K562 (cell line): ENCODE results near the gene ERLEC1. TPM values are rescaled to one million over a fixed set of nuclear protein-coding genes. Genes with fewer than 3 reads are reported as not detected.

Experiments
- ATAC-seq: fragments of 200-7000 bp; cut with Tn5 transposase; 3 replicates; pipeline ENCODE4 v1.9.1; 2020; ENCODE audit warnings: moderate library complexity
- BruUV-seq: library from RNA; stranded (reverse); fragments of 400-500 nt; replicated peaks from 2 replicates; lab custom pipeline; 2021; lab: Mats Ljungman, UMichigan
- CTCF ChIA-PET: fragments of 300-600 bp; formaldehyde crosslinking; extraction: SDS; loops from one replicate; lab custom pipeline; 2021; ENCODE audit warnings: low intra/inter-chr PET ratio; lab: Yijun Ruan, JAX
- POLR2A ChIA-PET: fragments of 300-600, 350-650 bp; sonication (Branson Sonifier 250); formaldehyde crosslinking; extraction: SDS; loops from one replicate; lab custom pipeline; 2021; ENCODE audit warnings: antibody characterized with exemption, inconsistent platforms; lab: Yijun Ruan, JAX
- DNase-seq, 4 experiments: peaks; one replicate each; pipeline versions ENCODE4 v3.0.0 to v3.0.0-alpha.2; 2011 to 2018; ENCODE audit warnings: low spot score in 3 of 4, mixed read lengths in 3 of 4; ENCODE audit errors: extremely low read depth in 1 of 4
- FAIRE-seq: peaks from 2 replicates; lab custom pipeline; 2011; peaks lifted over from hg19 to GRCh38; lab: Jason Lieb, UNC
- H2AFZ ChIP-seq: 2 replicates; pipeline ENCODE4 v1.6.0; 2011; ENCODE audit warnings: low read depth, low read length, control low read depth, inconsistent platforms
- H3K27ac ChIP-seq: fragments of 200-600 bp; 3 replicates; pipeline ENCODE4 v1.8.0; 2011; ENCODE audit warnings: low read depth, mild to moderate bottlenecking, control low read depth, inconsistent platforms, low read length, moderate library complexity, mixed read lengths; ENCODE audit errors: extremely low read depth
- H3K27me3 ChIP-seq, 2 experiments: fragments of 300-600 bp in 1 of 2; 2 replicates in 1 of 2; 3 replicates in 1 of 2; pipeline versions ENCODE4 v1.6.0 to v1.8.0; 2011; ENCODE audit warnings: inconsistent platforms in 2 of 2, low read length in 2 of 2, mild to moderate bottlenecking in 1 of 2, mixed read lengths in 1 of 2, moderate library complexity in 1 of 2; ENCODE audit not compliant: control insufficient read depth in 2 of 2, insufficient read depth in 2 of 2
- H3K36me3 ChIP-seq: fragments of 300-600 bp; 3 replicates; pipeline ENCODE4 v1.8.0; 2011; ENCODE audit warnings: mild to moderate bottlenecking, low read length, inconsistent platforms; ENCODE audit not compliant: control insufficient read depth, insufficient read depth
- H3K4me1 ChIP-seq, 2 experiments: fragments of 200-600 bp in 1 of 2; replicated peaks in 1 of 2; 2 replicates in 1 of 2; 3 replicates in 1 of 2; pipeline versions ENCODE4 v1.5.1 to v1.8.0; 2011; ENCODE audit warnings: inconsistent platforms in 2 of 2, low read length in 2 of 2, mild to moderate bottlenecking in 1 of 2, mixed read lengths in 1 of 2, moderate library complexity in 1 of 2; ENCODE audit not compliant: control insufficient read depth in 2 of 2, insufficient read depth in 2 of 2
- H3K4me2 ChIP-seq: 2 replicates; pipeline ENCODE4 v1.6.1; 2011; ENCODE audit warnings: low read length, control low read depth, inconsistent platforms, mixed read lengths; ENCODE audit not compliant: insufficient read depth
- H3K4me3 ChIP-seq: fragments of 200-600 bp; sonication (generic), shearing (Covaris generic); 2 replicates; pipeline ENCODE4 v1.5.1; 2016; ENCODE audit warnings: control low read depth, inconsistent platforms
- H3K79me2 ChIP-seq: fragments of 200-600 bp; 3 replicates; pipeline ENCODE4 v1.8.0; 2011; ENCODE audit warnings: low read length, inconsistent platforms; ENCODE audit not compliant: control insufficient read depth, insufficient read depth
- H3K9ac ChIP-seq, 2 experiments: 2 replicates each; pipeline versions ENCODE4 v1.6.0 to v1.6.1; 2011; ENCODE audit warnings: low read depth in 2 of 2, low read length in 2 of 2, control low read depth in 1 of 2, inconsistent platforms in 1 of 2, mild to moderate bottlenecking in 1 of 2, mixed read lengths in 1 of 2; ENCODE audit not compliant: insufficient read depth in 1 of 2
- H3K9me1 ChIP-seq: one replicate; pipeline ENCODE4 v1.6.0; 2011; ENCODE audit warnings: inconsistent platforms, mild to moderate bottlenecking, low read length, moderate library complexity; ENCODE audit not compliant: control insufficient read depth, insufficient read depth
- H3K9me3 ChIP-seq: replicated peaks from 2 replicates; pipeline ENCODE4 v1.5.1; 2011; ENCODE audit warnings: low read depth, low read length, inconsistent platforms; ENCODE audit not compliant: control insufficient read depth, insufficient read depth
- H4K20me1 ChIP-seq: replicated peaks from 2 replicates; pipeline ENCODE4 v1.6.1; 2011; ENCODE audit warnings: low read length, inconsistent platforms, mixed read lengths; ENCODE audit not compliant: control insufficient read depth, insufficient read depth
- BDP1 ChIP-seq: IDR thresholded peaks from 3 replicates; pipeline ENCODE4 v1.6.1; 2011; ENCODE audit not compliant: insufficient read length, insufficient read depth
- CHAMP1 ChIP-seq: fragments of 450-650 bp; IDR thresholded peaks from 2 replicates; pipeline ENCODE4 v1.6.1; 2016; ENCODE audit warnings: mild to moderate bottlenecking
- HDAC1 ChIP-seq, 2 experiments: fragments of 450-650 bp; IDR thresholded peaks; 2 replicates each; pipeline ENCODE4 v1.6.1; 2016 to 2017; ENCODE audit warnings: inconsistent platforms in 1 of 2, mild to moderate bottlenecking in 1 of 2, moderate library complexity in 1 of 2
- HEY1 ChIP-seq: fragments of 250-450 bp; sonication (Bioruptor Pico); IDR thresholded peaks from 2 replicates; pipeline ENCODE4 v1.5.0; 2020; ENCODE audit warnings: mild to moderate bottlenecking, moderate library complexity, borderline replicate concordance
- MLX ChIP-seq, 2 experiments: fragments of 450-650 bp in 1 of 2; sonication (generic) in 1 of 2; formaldehyde crosslinking; conservative IDR thresholded peaks; 2 replicates each; pipeline versions ENCODE4 v1.4.0 to v1.8.1; 2020 to 2022; ENCODE audit warnings: mild to moderate bottlenecking in 1 of 2, missing genetic modification reagents in 1 of 2
- NR2F6 ChIP-seq: fragments of 450-650 bp; formaldehyde crosslinking; IDR thresholded peaks from 2 replicates; pipeline ENCODE4 v1.4.0; 2020; ENCODE audit warnings: mild to moderate bottlenecking
- NRF1 ChIP-seq, 2 experiments: fragments of 450-650 bp; IDR thresholded peaks in 1 of 2; conservative IDR thresholded peaks in 1 of 2; 2 replicates each; pipeline ENCODE4 v1.6.1; 2014; ENCODE audit warnings: mild to moderate bottlenecking in 2 of 2
- TARDBP ChIP-seq: fragments of 450-650 bp; IDR thresholded peaks from 2 replicates; pipeline ENCODE4 v1.6.1; 2016
- ZNF785 ChIP-seq: fragments of 250-450 bp; sonication (Bioruptor Pico); IDR thresholded peaks from 2 replicates; pipeline ENCODE4 v1.4.0; 2020; ENCODE audit warnings: mild to moderate bottlenecking
- WGBS: fragments of 100-300 bp; shearing (Covaris generic); methylation state at CpG from one replicate; pipeline ENCODE4 v1.1.6; 2016; ENCODE audit warnings: low coverage, mixed read lengths; ENCODE audit not compliant: insufficient coverage; ENCODE audit errors: missing lambda C conversion rate; 5-methylcytosine and 5-hydroxymethylcytosine counted together
- in situ Hi-C: fragments of 300-500 bp; cut with MboI; formaldehyde crosslinking; loops from 4 replicates; pipeline ENCODE4 v1.15.0; 2018; ENCODE audit warnings: inconsistent platforms, mixed read lengths
- intact Hi-C: fragments of 100-400 bp; cut with micrococcal nuclease; formaldehyde crosslinking; loops from 2 replicates; pipeline ENCODE4 v1.14.2; 2022
- polyA plus RNA-seq, 8 experiments: library from polyadenylated mRNA; depleted of rRNA in 4 of 8; stranded (reverse) in 5 of 8; unstranded in 3 of 8; fragments of >200 nt; fragmentation: Nextera tagmentation in 2 of 8; fragmentation: Illumina TruSeq in 1 of 8; extraction: Ambion mirVana in 2 of 8; extraction: Trizol in 1 of 8; gene quantifications; 2 replicates each; pipeline versions ENCODE4 v1.2.1 to v1.2.3, GENCODE V29; 2011 to 2014; ENCODE audit warnings: inconsistent platforms in 1 of 8, missing spikeins in 1 of 8
- total RNA-seq, 7 experiments: library from RNA; depleted of rRNA in 6 of 7; stranded (reverse); fragments of >200 nt in 6 of 7; fragmentation: Illumina TruSeq in 2 of 7; extraction: Trizol in 2 of 7; gene quantifications; 2 replicates each; pipeline versions ENCODE4 v1.2.1 to v1.2.3, GENCODE V29; 2011 to 2021; ENCODE audit warnings: low replicate concordance in 1 of 7
- TF ChIP-seq, protein P1 (sequence below), 3 experiments: fragments of 200-800 bp in 1 of 3; fragments of 250-450 bp in 1 of 3; fragments of 450-650 bp in 1 of 3; sonication (Bioruptor Pico) in 1 of 3; sonication (Bioruptor generic) in 1 of 3; formaldehyde crosslinking in 1 of 3; IDR thresholded peaks; 2 replicates each; pipeline versions ENCODE4 v1.6.1 to v1.8.0; 2016 to 2022; ENCODE audit warnings: mild to moderate bottlenecking in 2 of 3, missing genetic modification characterization in 2 of 3, missing compliant biosample characterization in 1 of 3, moderate library complexity in 1 of 3
- TF ChIP-seq, protein P2 (sequence below): fragments of 250-450 bp; sonication (Bioruptor Pico); IDR thresholded peaks from 2 replicates; pipeline ENCODE4 v1.4.0; 2020; ENCODE audit warnings: borderline replicate concordance
- TF ChIP-seq, protein P3 (sequence below), 2 experiments: fragments of 450-650 bp in 1 of 2; sonication (generic) in 1 of 2; formaldehyde crosslinking in 1 of 2; IDR thresholded peaks in 1 of 2; conservative IDR thresholded peaks in 1 of 2; 2 replicates each; pipeline versions ENCODE4 v1.6.1 to v1.8.1; 2016 to 2023; ENCODE audit warnings: mild to moderate bottlenecking in 2 of 2, moderate library complexity in 2 of 2, inconsistent platforms in 1 of 2, missing genetic modification reagents in 1 of 2

ERLEC1 gene
- total and polyA plus RNA-seq, 9 of the 15 experiments (the other 6 are each of a cell fraction or from before 2014, with no cell fraction given): 12.0 to 41.6 (median 30.6) TPM

GRCh38 chr2:53821810-53822209, 35.0 kb downstream of the ERLEC1 start:
- Histone ChIP-seq H4K20me1 (no peaks in the 10 kb centered on the region), H3K9me1 (no peaks in the 10 kb centered on the region), H2AFZ (no peak overlapping the region), H3K27me3 (no peaks in the 10 kb centered on the region), H3K4me3 (no peak overlapping the region), H3K4me2 (no peak overlapping the region), H3K9ac (no peak overlapping the region), H3K4me1 (no peaks in the 10 kb centered on the region; a peak in 1 of 5 replicates), H3K27ac (no peak overlapping the region), H3K9me3 (no peaks in the 10 kb centered on the region), H3K36me3 (peaks cover 18% of the 10 kb centered on the region; the same call in 2 of the 3 replicates), H3K79me2 (no peaks in the 10 kb centered on the region)
- no TSS peak for BruUV-seq
- DNase-seq (no peak), ATAC-seq (no peak), FAIRE-seq (no peak)
- intact Hi-C loops: loop anchor here (10.0 kb wide), 2 partner anchors 227 to 397 kb away; no protein-coding TSS in a partner anchor
- TF ChIP-seq HEY1: no peak
- TF ChIP-seq, protein P1, sequence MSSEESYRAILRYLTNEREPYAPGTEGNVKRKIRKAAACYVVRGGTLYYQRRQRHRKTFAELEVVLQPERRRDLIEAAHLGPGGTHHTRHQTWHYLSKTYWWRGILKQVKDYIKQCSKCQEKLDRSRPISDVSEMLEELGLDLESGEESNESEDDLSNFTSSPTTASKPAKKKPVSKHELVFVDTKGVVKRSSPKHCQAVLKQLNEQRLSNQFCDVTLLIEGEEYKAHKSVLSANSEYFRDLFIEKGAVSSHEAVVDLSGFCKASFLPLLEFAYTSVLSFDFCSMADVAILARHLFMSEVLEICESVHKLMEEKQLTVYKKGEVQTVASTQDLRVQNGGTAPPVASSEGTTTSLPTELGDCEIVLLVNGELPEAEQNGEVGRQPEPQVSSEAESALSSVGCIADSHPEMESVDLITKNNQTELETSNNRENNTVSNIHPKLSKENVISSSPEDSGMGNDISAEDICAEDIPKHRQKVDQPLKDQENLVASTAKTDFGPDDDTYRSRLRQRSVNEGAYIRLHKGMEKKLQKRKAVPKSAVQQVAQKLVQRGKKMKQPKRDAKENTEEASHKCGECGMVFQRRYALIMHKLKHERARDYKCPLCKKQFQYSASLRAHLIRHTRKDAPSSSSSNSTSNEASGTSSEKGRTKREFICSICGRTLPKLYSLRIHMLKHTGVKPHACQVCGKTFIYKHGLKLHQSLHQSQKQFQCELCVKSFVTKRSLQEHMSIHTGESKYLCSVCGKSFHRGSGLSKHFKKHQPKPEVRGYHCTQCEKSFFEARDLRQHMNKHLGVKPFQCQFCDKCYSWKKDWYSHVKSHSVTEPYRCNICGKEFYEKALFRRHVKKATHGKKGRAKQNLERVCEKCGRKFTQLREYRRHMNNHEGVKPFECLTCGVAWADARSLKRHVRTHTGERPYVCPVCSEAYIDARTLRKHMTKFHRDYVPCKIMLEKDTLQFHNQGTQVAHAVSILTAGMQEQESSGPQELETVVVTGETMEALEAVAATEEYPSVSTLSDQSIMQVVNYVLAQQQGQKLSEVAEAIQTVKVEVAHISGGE (CRISPR knock-in tag; IDR thresholded peaks at IDR 0.05): no peak
- TF ChIP-seq CHAMP1: no peak
- TF ChIP-seq MLX (CRISPR knock-in tag; conservative IDR thresholded peaks at IDR 0.05): no peak
- TF ChIP-seq, protein P2, sequence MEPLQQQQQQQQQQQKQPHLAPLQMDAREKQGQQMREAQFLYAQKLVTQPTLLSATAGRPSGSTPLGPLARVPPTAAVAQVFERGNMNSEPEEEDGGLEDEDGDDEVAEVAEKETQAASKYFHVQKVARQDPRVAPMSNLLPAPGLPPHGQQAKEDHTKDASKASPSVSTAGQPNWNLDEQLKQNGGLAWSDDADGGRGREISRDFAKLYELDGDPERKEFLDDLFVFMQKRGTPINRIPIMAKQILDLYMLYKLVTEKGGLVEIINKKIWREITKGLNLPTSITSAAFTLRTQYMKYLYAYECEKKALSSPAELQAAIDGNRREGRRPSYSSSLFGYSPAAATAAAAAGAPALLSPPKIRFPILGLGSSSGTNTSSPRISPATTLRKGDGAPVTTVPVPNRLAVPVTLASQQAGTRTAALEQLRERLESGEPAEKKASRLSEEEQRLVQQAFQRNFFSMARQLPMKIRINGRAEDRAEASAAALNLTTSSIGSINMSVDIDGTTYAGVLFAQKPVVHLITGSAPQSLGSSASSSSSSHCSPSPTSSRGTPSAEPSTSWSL: no peak
- TF ChIP-seq ZNF785: no peak
- no peak for TF ChIP-seq NRF1 (conservative IDR thresholded peaks at IDR 0.05 in 1 of 2, IDR thresholded peaks at IDR 0.05 in 1 of 2)
- TF ChIP-seq TARDBP: no peak
- no peak for TF ChIP-seq BDP1
- no peak for TF ChIP-seq HDAC1 (IDR thresholded peaks at IDR 0.05)
- TF ChIP-seq NR2F6 (CRISPR knock-in tag): no peak
- TF ChIP-seq, protein P3, sequence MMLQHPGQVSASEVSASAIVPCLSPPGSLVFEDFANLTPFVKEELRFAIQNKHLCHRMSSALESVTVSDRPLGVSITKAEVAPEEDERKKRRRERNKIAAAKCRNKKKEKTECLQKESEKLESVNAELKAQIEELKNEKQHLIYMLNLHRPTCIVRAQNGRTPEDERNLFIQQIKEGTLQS (IDR thresholded peaks at IDR 0.05): no peak
- TF ChIP-seq, protein P3 (CRISPR knock-in tag; conservative IDR thresholded peaks at IDR 0.05): no peak
- in situ Hi-C loops: no loop called here
- CTCF ChIA-PET: no interaction called here
- 43% methylated on average over 6 of the region's 6 CpGs for WGBS
- POLR2A ChIA-PET: no interaction called here
